ENCODE results near the gene RASGEF1B.

RASGEF1B gene

GRCh38 chr4:81440949-81441348, 30.8 kb downstream of the RASGEF1B start:
- Histone ChIP-seq H2BK12ac (ENCODE audit: low read length in 2 of 2) (no peak overlapping the region), H3K79me1 (replicated peaks; ENCODE audit: low read length, poor library complexity, severe bottlenecking) (no peaks in the 10 kb centered on the region), H3K4me2 (ENCODE audit: low read length, poor library complexity, severe bottlenecking) (no peak overlapping the region), H2AK5ac (ENCODE audit: low read length, severe bottlenecking) (no peak overlapping the region), H3K36me3 (ENCODE audit: control insufficient read depth in 1 of 2, insufficient read depth in 2 of 2, low read depth in 1 of 2, low read length in 2 of 2) (no peaks in the 10 kb centered on the region), H3K9me3 (ENCODE audit: control insufficient read depth, low read length) (no peaks in the 10 kb centered on the region), H3K4ac (ENCODE audit: low read depth in 1 of 2, low read length in 2 of 2) (no peak overlapping the region), H4K8ac (ENCODE audit: low read length) (no peak overlapping the region), H4K91ac (ENCODE audit: low read length) (no peak overlapping the region), H3K18ac (ENCODE audit: low read depth in 1 of 2, low read length in 2 of 2) (no peak overlapping the region), H3K23ac (ENCODE audit: low read length in 2 of 2) (no peak overlapping the region), H2BK120ac (ENCODE audit: low read depth, low read length) (no peak overlapping the region), H3K4me1 (ENCODE audit: control insufficient read depth, insufficient read depth, low read depth, low read length) (peaks cover 4% of the 10 kb centered on the region), H2BK15ac (ENCODE audit: low read depth, poor library complexity, severe bottlenecking) (no peak overlapping the region), H3K9ac (ENCODE audit: low read length) (no peak overlapping the region), H3K27ac (ENCODE audit: low read length, poor library complexity, severe bottlenecking) (no peak overlapping the region), H3K27me3 (ENCODE audit: control insufficient read depth in 1 of 2, insufficient read depth in 1 of 2, low read length in 2 of 2) (no peaks in the 10 kb centered on the region), H2BK5ac (ENCODE audit: low read depth, low read length, poor library complexity, severe bottlenecking) (no peak overlapping the region), H3K4me3 (ENCODE audit: insufficient read depth in 1 of 2, low read depth in 1 of 2, low read length in 2 of 2) (no peak overlapping the region), H3K14ac (ENCODE audit: low read length in 2 of 2) (no peak overlapping the region), H2AFZ (ENCODE audit: low read depth, low read length) (no peak overlapping the region)
- DNase-seq = no peak
- WGBS = 88% methylated on average over 2 of the region's 4 CpGs

DNA sequence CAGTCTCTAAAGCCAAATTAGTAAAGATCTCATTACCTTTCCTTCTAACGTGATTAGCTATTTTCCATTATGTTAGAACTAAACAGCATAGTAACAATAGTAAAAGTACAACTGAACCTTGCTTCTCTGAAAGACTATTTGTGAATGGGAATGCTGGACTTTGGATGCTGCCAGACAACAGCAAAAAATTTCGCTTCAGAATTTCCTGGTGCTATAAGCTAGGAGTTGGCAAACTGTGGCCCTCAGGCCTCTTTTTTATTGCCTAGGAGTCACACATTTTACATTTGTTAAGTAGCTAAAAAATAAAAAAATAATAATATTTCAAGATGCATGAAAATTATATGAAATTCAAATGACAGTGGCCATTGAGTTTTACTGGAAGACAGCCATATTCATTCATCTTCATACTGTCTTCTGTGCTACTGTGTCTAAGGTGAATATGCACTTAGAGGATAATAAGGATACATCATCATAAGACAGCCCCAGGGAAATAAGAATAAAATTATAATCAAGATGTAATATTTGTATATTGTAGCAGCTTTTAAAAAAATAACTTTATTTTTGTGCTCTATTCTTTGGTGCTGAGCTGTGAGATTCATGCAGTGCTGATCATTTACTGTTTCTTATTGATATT, 34.6 kb downstream of the RASGEF1B start:
- Histone ChIP-seq H3K23ac (ENCODE audit: low read length in 2 of 2) (no peak overlapping the region), H3K18ac (ENCODE audit: low read depth in 1 of 2, low read length in 2 of 2) (no peak overlapping the region), H2AFZ (ENCODE audit: low read depth, low read length) (no peak overlapping the region), H2BK120ac (ENCODE audit: low read depth, low read length) (no peak overlapping the region), H3K4me2 (ENCODE audit: low read length, poor library complexity, severe bottlenecking) (no peak overlapping the region), H3K4ac (ENCODE audit: low read depth in 1 of 2, low read length in 2 of 2) (no peak overlapping the region), H2BK15ac (ENCODE audit: low read depth, poor library complexity, severe bottlenecking) (no peak overlapping the region), H3K36me3 (ENCODE audit: control insufficient read depth in 1 of 2, insufficient read depth in 2 of 2, low read depth in 1 of 2, low read length in 2 of 2) (no peaks in the 10 kb centered on the region), H4K8ac (ENCODE audit: low read length) (no peak overlapping the region), H3K79me1 (replicated peaks; ENCODE audit: low read length, poor library complexity, severe bottlenecking) (no peaks in the 10 kb centered on the region), H2AK5ac (ENCODE audit: low read length, severe bottlenecking) (no peak overlapping the region), H2BK12ac (ENCODE audit: low read length in 2 of 2) (no peak overlapping the region), H3K27ac (ENCODE audit: low read length, poor library complexity, severe bottlenecking) (no peak overlapping the region), H4K91ac (ENCODE audit: low read length) (no peak overlapping the region), H3K14ac (ENCODE audit: low read length in 2 of 2) (no peak overlapping the region), H3K4me3 (ENCODE audit: insufficient read depth in 1 of 2, low read depth in 1 of 2, low read length in 2 of 2) (no peak overlapping the region), H3K27me3 (ENCODE audit: control insufficient read depth in 1 of 2, insufficient read depth in 1 of 2, low read length in 2 of 2) (no peaks in the 10 kb centered on the region), H3K9ac (ENCODE audit: low read length) (no peak overlapping the region), H3K9me3 (ENCODE audit: control insufficient read depth, low read length) (no peaks in the 10 kb centered on the region), H2BK5ac (ENCODE audit: low read depth, low read length, poor library complexity, severe bottlenecking) (no peak overlapping the region), H3K4me1 (ENCODE audit: control insufficient read depth, insufficient read depth, low read depth, low read length) (peaks cover 4% of the 10 kb centered on the region)
- no peak for DNase-seq
- WGBS = 92% methylated on average over 1 of the region's 2 CpGs

GRCh38 chr4:81436096-81436495, 35.6 kb downstream of the RASGEF1B start:
- Histone ChIP-seq H4K91ac (ENCODE audit: low read length) (no peak overlapping the region), H3K18ac (ENCODE audit: low read depth in 1 of 2, low read length in 2 of 2) (no peak overlapping the region), H3K27me3 (ENCODE audit: control insufficient read depth in 1 of 2, insufficient read depth in 1 of 2, low read length in 2 of 2) (no peaks in the 10 kb centered on the region), H2BK12ac (ENCODE audit: low read length in 2 of 2) (no peak overlapping the region), H3K27ac (ENCODE audit: low read length, poor library complexity, severe bottlenecking) (no peak overlapping the region), H3K4me3 (ENCODE audit: insufficient read depth in 1 of 2, low read depth in 1 of 2, low read length in 2 of 2) (no peak overlapping the region), H3K79me1 (replicated peaks; ENCODE audit: low read length, poor library complexity, severe bottlenecking) (no peaks in the 10 kb centered on the region), H3K9me3 (ENCODE audit: control insufficient read depth, low read length) (no peaks in the 10 kb centered on the region), H2BK15ac (ENCODE audit: low read depth, poor library complexity, severe bottlenecking) (no peak overlapping the region), H2AK5ac (ENCODE audit: low read length, severe bottlenecking) (no peak overlapping the region), H3K36me3 (ENCODE audit: control insufficient read depth in 1 of 2, insufficient read depth in 2 of 2, low read depth in 1 of 2, low read length in 2 of 2) (no peaks in the 10 kb centered on the region), H2BK5ac (ENCODE audit: low read depth, low read length, poor library complexity, severe bottlenecking) (no peak overlapping the region), H2BK120ac (ENCODE audit: low read depth, low read length) (no peak overlapping the region), H3K14ac (ENCODE audit: low read length in 2 of 2) (no peak overlapping the region), H3K4me1 (ENCODE audit: control insufficient read depth, insufficient read depth, low read depth, low read length) (peaks cover 1% of the 10 kb centered on the region), H3K23ac (ENCODE audit: low read length in 2 of 2) (no peak overlapping the region), H2AFZ (ENCODE audit: low read depth, low read length) (no peak overlapping the region), H4K8ac (ENCODE audit: low read length) (no peak overlapping the region), H3K9ac (ENCODE audit: low read length) (no peak overlapping the region), H3K4me2 (ENCODE audit: low read length, poor library complexity, severe bottlenecking) (no peak overlapping the region), H3K4ac (ENCODE audit: low read depth in 1 of 2, low read length in 2 of 2) (no peak overlapping the region)
- no peak for DNase-seq

DNA sequence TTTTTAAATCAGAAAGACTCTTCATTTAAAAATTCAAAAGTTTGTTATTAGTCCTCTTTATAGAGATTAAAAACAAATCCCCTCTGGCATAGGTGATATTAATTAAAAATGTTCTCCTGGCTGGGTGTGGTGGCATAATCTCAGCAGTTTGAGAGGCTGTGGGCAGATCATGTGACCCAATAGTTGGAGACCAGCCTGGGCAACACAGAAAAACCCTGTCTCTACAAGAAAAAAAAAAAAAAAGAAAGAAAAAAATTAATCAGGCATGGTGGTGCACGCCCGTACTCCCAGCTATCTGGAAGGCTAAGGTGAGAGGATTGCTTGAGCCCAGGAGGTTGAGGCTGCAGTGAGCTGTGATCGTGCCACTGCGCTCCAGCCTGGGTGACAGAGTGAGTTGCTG, 38.9 kb downstream of the RASGEF1B start:
- H2BK12ac ChIP-seq (ENCODE audit: low read length in 2 of 2) = no peak overlapping the region
- no peak overlapping the region for H3K4ac ChIP-seq (ENCODE audit: low read depth in 1 of 2, low read length in 2 of 2)

More for the DNA sequence above, 38.9 kb downstream of the RASGEF1B start:
- H4K91ac ChIP-seq (ENCODE audit: low read length) = no peak overlapping the region
- H2AK5ac ChIP-seq (ENCODE audit: low read length, severe bottlenecking) = no peak overlapping the region
- H3K23ac ChIP-seq (ENCODE audit: low read length in 2 of 2) = no peak overlapping the region
- no peak overlapping the region for H2BK5ac ChIP-seq (ENCODE audit: low read depth, low read length, poor library complexity, severe bottlenecking)
- no peak overlapping the region for H3K9ac ChIP-seq (ENCODE audit: low read length)
- WGBS = 79% methylated on average over 2 of the region's 4 CpGs
- H2AFZ ChIP-seq (ENCODE audit: low read depth, low read length) = no peak overlapping the region
- H4K8ac ChIP-seq (ENCODE audit: low read length) = no peak overlapping the region
- H3K9me3 ChIP-seq (ENCODE audit: control insufficient read depth, low read length) = no peaks in the 10 kb centered on the region
- peaks cover 2% of the 10 kb centered on the region for H3K4me1 ChIP-seq (ENCODE audit: control insufficient read depth, insufficient read depth, low read depth, low read length)
- no peak overlapping the region for H3K18ac ChIP-seq (ENCODE audit: low read depth in 1 of 2, low read length in 2 of 2)
- H2BK15ac ChIP-seq (ENCODE audit: low read depth, poor library complexity, severe bottlenecking) = no peak overlapping the region
- H3K79me1 ChIP-seq (replicated peaks; ENCODE audit: low read length, poor library complexity, severe bottlenecking) = no peaks in the 10 kb centered on the region
- no peak overlapping the region for H3K4me2 ChIP-seq (ENCODE audit: low read length, poor library complexity, severe bottlenecking)
- DNase-seq = no peak
- no peaks in the 10 kb centered on the region for H3K27me3 ChIP-seq (ENCODE audit: control insufficient read depth in 1 of 2, insufficient read depth in 1 of 2, low read length in 2 of 2)
- no peak overlapping the region for H2BK120ac ChIP-seq (ENCODE audit: low read depth, low read length)
- H3K4me3 ChIP-seq (ENCODE audit: insufficient read depth in 1 of 2, low read depth in 1 of 2, low read length in 2 of 2) = no peak overlapping the region
- H3K27ac ChIP-seq (ENCODE audit: low read length, poor library complexity, severe bottlenecking) = no peak overlapping the region
- no peak overlapping the region for H3K14ac ChIP-seq (ENCODE audit: low read length in 2 of 2)
- peaks cover 0 to 4% of the 10 kb centered on the region in 2 experiments for H3K36me3 ChIP-seq (ENCODE audit: control insufficient read depth in 1 of 2, insufficient read depth in 2 of 2, low read depth in 1 of 2, low read length in 2 of 2)
